HG03280 (cell line): ENCODE measurements around the gene KIZ.
A peak's percentile ranks its signal among the peaks of the same experiment; 100 is the strongest.

Source experiments
- ATAC-seq: cut with Tn5 transposase; IDR thresholded peaks from one replicate; pipeline ENCODE4 v1.9.1; 2021; ENCODE audit warnings: mild to moderate bottlenecking, moderate library complexity; ENCODE audit not compliant: unreplicated experiment

The KIZ gene

DNA sequence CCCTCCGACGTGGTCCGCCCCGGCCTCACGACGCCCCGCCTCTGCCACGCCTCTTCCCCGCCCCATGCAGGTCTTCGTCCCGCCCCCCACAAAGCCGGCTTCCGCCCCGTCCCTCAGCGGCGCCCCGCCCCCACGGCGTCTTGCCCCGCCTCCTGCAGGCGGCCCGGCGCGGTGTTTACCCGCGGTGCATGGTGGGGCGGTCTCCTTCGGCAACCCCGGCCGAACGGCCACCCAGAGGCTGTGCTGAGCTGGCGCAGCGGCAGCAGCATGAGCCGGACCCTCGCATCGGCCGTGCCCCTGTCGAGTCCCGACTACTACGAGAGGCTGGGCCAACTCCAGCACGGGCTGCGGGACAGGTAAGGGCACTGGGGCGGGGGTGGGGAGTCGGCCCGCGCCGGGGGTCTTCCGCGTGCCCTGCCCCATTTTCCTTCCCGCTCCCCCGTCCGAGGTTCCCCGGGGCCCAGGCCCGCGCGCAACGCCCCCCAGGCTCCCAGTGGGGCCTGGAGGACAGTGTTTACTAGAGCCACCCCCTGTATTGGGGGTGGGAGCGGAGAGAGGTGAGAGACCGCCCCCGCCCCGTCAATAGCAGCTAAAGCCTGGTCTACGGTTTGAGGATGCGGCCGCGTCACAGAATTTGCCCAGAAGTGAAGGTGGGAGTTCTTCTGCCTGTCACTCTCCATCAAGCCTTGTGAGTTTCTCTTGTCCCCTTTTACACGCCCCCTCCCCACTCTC lies at the start of gene KIZ:
Gene KIZ (plus strand): TSS at position 234 of the 732 bp plus-strand sequence. CDS start 34 bp downstream, at position 268.
- ATAC-seq, result peak; percentile 98

DNA sequence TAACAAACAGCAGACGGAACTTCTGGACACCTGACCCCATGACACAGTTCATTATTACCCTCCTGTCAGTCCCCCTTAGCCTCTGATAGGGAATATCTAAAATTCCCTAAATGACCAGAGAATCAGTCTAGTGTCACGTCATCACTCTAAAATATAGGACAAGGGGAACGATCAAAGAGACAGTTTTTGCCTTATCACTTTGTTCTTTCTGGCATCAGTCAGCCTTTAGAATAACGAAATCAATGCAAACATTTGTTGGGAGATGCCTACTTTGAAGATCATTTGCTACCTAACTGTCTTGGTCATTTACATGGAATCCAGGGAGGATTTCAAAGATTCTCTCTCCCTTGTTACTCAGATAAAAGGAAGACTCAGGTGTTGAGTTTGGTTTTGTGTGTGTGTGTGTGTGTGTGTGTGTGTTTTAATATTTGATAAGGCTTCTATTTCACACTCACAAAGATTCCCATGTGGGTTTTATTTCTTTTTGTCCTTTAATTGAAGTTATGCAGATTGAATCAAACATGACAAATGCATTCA lies 48.0 kb upstream of the KIZ start:
- no peak for ATAC-seq

DNA sequence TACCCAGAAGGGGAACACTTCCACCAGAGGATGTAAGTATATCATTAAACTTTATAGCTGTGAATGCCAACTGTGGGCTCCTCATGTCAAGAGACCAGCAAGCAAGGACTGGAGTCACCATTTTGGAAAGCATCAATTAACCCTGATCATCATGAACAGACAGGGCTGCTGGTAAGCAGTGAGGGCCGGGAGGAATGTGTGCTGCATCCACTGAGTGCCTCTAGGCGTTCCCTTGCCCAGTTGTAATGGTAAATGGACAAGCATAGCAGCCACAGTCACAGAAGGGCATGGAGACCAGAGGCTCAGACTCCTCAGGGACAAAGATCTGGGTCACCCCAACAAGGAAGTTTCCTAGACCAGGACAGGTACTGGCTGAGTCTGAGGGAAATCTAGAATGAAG lies 43.3 kb upstream of the KIZ start:
- no peak for ATAC-seq

DNA sequence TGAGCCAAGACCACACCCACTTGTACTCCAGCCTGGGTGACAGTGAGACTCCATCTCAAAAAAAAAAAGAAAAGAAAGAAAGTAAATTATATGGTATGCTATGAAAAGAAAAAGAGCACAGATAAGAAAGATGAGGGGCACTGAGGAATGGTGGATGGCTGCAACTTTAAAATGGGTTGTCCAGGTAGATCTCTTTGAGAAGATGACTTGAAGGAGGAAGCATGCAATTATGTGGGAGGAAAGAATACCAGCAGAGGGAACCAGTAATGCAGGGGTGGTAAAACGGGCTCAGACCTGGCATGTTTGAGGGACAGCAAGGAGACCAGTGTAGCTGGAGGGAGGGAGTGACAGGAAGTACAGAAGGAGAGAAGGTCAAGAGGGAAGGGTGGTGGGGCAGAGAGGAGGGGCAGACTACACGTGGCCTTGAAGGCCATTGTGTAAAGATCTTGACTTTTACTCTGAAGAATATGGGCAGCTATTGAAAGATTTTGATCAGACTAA lies 42.0 kb upstream of the KIZ start:
- ATAC-seq, result no peak

DNA sequence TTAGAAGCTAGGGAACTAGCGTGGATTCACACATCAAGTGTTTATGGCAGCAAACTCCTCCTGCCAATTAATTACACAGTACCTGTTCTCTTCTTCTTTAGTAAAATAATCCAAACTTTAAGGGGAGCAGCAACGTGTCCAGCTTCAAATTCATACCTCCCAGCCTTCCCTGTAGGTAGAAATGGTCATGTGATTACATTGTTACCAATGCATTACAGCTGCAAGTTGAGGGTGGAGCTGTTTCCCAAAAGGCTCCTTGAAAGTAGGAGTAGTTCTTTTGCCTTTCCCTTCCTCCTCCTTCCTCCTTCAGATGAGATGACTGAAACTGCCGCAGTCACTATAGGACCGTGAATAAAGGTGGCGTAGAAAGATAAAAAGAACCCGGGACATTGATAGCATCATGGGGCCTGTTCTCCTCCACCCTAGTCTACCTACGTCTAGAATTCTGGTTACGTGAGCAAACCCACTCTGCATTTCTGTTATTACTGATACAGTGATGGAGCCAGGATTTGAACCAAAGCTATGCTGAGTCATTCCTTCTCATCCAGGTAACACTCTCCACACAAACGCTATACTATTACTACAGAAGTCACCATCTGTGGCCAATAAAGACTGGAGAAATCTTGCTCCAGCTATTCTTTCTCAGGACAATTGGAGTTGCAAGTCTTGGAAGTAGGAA lies 37.9 kb upstream of the KIZ start:
- ATAC-seq, result no peak

DNA sequence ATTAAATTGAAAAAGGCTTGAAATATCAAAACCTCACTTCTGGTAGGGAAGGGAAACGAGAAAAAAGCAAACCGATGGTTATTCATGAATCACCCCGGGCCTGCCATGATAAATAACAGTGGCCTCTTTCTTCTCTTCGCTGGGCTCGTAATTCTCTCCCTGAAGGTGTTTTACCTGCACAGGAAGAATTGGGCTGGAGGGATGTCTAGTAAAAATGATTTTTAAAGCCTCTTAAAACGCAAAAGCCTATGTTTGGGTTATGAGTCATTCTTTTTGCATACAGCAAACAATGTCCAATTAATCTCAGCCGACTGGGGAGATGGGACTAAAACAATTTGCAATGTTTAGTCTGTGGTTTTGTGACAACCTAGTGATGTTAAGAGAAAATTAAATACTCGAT lies 36.5 kb upstream of the KIZ start:
- no peak for ATAC-seq

DNA sequence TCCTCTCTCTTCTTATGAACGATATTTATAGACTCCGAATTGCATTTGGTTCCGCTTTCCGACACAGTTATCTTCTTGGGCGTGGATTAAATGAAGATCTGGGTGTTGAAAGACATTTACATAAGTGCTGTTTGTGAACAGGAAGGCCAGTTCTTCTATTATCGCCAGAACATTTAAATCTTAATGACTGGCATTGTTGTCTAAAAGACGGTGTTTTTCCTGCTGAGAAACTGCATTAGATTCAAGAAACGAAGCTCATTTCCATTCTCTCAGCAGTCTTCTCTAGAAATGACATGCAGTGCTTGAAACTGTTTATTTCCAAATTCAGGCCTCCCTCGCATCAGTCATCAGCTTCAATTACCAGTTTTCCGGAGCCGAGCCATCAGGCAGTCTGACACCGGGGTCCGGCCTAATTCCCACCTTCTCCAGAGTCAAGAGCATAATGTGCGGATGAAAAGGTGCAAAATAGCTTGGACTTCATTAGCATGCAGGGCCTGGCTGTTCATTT lies 35.7 kb upstream of the KIZ start:
- ATAC-seq, result no peak

DNA sequence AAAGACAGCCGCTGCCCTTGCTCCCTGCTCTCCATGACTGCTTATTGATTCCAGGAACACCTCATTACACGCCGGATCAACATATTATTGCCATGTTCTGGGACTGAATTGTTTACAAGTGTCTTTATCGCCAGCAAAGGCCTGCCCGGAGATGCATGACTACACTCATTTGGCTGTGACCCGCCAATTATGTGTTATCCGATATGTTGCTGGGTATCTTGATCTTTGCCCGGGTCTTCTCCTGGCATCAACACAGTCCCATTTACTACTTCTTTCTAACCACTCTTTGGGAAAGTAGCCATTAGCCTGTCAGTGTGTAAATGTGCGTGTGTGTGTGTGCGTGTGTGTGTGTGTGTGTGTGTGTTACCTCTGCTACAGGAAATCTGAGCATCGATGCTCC lies 35.2 kb upstream of the KIZ start:
- ATAC-seq, result no peak

- ATAC-seq, result no peak
These were observed 33.1 kb upstream of the KIZ start for GRCh38 chr20:21092806-21093205.

- ATAC-seq, result no peak
These were observed 29.4 kb upstream of the KIZ start for GRCh38 chr20:21096321-21097043.

DNA sequence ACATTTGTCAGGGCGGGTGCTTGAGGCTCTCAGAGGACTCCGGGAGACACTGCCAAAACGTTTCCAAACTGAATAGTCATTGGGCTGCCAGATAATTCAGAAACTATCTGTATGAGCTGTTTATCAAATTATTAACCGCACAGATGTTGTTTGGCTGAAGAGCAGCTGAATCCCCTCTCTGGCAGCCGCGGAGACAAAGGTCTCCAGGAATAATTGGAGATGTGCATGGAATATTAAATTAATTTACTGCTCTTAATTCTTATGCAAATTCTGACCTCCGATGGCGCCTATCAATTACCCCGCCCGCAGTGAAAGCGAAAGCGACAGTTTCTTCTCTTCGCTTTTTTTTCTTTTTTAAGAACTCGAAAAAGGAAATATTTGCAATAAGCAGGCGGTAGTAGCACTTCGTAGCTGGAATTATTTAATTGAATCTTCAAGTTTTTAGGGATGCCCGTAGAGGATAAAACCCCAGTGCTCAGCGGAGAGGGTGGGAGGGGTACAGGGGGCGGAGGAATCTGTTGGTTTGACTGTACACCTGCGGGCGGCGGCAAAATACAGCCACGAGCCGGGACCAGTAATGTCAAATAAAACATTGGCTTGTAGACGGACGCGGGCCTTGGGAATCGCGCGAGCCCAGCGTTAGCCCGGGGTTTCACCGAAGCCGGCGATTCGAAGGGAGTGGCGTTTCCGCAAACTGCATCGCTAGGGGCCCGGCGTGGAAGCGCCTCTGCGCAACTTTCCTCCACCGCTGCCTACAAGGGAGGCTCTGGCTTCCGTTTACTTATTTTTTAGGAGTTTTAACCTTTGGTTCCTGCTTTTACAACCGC lies 25.9 kb upstream of the KIZ start:
- ATAC-seq, result peak; percentile 42

- no peak for ATAC-seq
These were observed 25.1 kb upstream of the KIZ start for GRCh38 chr20:21100578-21101452.

DNA sequence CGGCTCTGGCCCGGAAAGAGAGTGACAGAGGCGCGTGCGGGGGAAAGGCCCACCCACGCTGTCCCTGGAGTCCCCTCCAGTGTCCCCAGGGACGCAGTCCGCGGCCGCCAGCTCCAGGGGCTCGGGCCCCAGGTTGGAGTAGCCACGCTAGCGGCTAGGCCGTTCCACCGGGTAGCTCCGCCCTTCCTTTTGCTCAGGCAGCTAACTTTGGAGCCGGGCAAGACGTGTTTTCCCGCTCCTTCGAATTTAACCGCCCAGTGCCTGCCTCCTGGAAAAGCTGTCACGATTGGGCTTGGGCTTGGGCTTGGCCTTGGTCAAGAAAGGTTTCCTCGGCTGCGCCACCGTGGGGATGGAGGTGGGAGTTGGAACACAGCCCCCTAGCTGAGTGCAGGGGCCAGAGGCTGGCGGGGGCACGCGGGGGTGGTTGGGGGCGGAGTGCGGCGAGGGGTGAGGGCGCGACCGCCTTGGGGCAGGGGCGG lies 24.4 kb upstream of the KIZ start:
- ATAC-seq, result no peak

DNA sequence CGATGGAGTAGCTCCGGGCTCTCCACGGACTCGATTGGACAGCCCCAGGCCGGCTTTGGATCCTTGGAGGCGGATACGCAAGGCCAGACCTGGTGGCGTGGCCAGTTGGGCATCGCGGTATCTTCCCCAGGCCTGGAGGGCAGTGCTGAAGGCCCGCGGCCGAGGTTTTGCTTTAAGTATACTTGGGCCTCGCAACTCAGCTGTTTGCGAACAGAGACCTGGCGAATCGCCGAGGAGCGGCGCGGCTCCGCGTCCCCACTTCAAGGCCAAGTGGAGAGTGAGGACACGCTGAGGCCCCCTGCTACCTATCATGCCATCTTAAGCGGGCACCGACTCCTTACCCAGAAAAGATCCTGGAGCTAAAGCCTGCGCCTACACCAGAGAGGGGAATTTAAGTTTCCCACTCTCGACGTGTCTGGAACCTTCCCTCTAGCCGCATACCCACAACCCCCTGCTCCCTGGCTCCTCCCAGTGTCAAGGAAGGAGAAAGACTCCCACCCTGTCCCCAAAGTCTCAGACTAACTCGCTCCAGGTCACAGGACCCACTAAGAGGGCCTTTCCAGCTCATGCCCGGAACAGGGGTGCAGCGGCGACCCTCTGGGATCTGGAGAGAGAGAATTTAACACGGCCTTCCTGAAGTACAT lies 23.8 kb upstream of the KIZ start:
- ATAC-seq, result no peak

GRCh38 chr20:21102603-21103311 lies 23.1 kb upstream of the KIZ start:
- ATAC-seq, result no peak

- ATAC-seq, result no peak
These were observed 22.1 kb upstream of the KIZ start for GRCh38 chr20:21103582-21104465.

DNA sequence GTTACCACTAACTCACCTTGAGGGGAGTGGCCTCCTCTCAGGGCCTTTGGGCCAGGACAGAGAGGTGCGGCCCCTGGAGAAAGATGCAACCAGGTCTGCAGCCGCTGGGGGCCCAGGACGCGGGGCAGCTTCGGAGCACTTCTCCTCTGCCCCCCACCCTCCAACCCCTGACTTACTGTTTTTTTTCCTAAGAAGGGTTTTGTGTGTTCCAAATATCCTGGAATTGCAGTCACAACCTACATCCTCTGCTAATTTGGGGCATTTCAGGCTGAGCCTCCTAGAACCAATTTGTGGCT lies 21.5 kb upstream of the KIZ start:
- ATAC-seq, result no peak
